WERI-Rb-1 (cell line): ENCODE measurements around the gene TENM3.

ENCODE experiments used
- DNase-seq: peaks from one replicate; pipeline ENCODE4 v3.0.0-alpha.2; 2020
- H3K27ac ChIP-seq: fragments of 250-450 bp; sonication (Bioruptor Pico); 2 replicates; pipeline ENCODE4 v1.5.1; 2020; ENCODE audit warnings: mild to moderate bottlenecking, moderate library complexity
- H3K27me3 ChIP-seq: fragments of 250-450 bp; sonication (Bioruptor Pico); 2 replicates; pipeline ENCODE4 v1.5.1; 2021; ENCODE audit warnings: mild to moderate bottlenecking, low read depth, moderate library complexity; ENCODE audit not compliant: insufficient read depth, severe bottlenecking
- H3K36me3 ChIP-seq: fragments of 250-450 bp; sonication (Bioruptor Pico); 2 replicates; pipeline ENCODE4 v1.5.1; 2020; ENCODE audit warnings: mild to moderate bottlenecking, moderate library complexity
- H3K4me3 ChIP-seq: 2 replicates; pipeline ENCODE4 v1.5.1; 2011; ENCODE audit warnings: low read depth, mild to moderate bottlenecking, control low read depth, low read length
- H3K9me3 ChIP-seq: fragments of 250-450 bp; sonication (Bioruptor Pico); 2 replicates; pipeline ENCODE4 v1.5.1; 2021; ENCODE audit warnings: mild to moderate bottlenecking, moderate library complexity; ENCODE audit not compliant: severe bottlenecking
- CTCF ChIP-seq: IDR thresholded peaks from 2 replicates; pipeline ENCODE4 v1.5.1; 2011; ENCODE audit warnings: low read depth, mild to moderate bottlenecking, control low read depth, inconsistent platforms, low read length

The TENM3 gene

GRCh38 chr4:182604161-182604622 is 361.0 kb downstream of the TENM3 start:
- Histone ChIP-seq H3K9me3 (no peaks in the 10 kb centered on the region), H3K27me3 (no peaks in the 10 kb centered on the region), H3K4me3 (no peak overlapping the region), H3K36me3 (no peaks in the 10 kb centered on the region), H3K27ac (no peak overlapping the region)
- no peak for DNase-seq
- TF ChIP-seq CTCF, result no peak

DNA sequence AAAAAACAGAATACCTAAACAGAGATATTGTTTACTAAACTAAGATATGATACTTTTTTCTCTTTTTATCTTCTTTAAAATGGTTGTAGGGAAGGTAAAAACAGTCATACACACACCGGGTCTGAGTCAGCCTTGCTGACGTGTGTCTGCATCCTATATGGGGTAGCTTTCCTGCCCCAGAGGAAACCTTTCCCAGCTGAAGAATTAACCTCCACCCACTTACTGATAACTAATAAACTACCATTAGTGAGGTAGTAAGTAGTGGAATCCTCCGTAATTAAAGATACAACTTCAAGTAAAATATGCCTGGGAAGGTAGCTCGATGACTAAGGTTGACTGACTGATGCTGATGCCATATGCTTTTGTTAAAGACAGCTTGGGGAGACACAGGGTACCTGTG is 361.8 kb downstream of the TENM3 start:
- no peaks in the 10 kb centered on the region for H3K27me3 ChIP-seq
- TF ChIP-seq CTCF, result no peak
- no peak overlapping the region for H3K27ac ChIP-seq
- H3K36me3 ChIP-seq, result no peaks in the 10 kb centered on the region
- no peak overlapping the region for H3K4me3 ChIP-seq
- H3K9me3 ChIP-seq, result no peaks in the 10 kb centered on the region
- DNase-seq, result no peak

GRCh38 chr4:182608525-182608924 is 365.3 kb downstream of the TENM3 start:
- H3K27me3 ChIP-seq, result no peaks in the 10 kb centered on the region
- no peak for TF ChIP-seq CTCF
- H3K27ac ChIP-seq, result no peak overlapping the region
- H3K36me3 ChIP-seq, result no peaks in the 10 kb centered on the region
- H3K9me3 ChIP-seq, result no peaks in the 10 kb centered on the region
- no peak overlapping the region for H3K4me3 ChIP-seq
- no peak for DNase-seq

DNA sequence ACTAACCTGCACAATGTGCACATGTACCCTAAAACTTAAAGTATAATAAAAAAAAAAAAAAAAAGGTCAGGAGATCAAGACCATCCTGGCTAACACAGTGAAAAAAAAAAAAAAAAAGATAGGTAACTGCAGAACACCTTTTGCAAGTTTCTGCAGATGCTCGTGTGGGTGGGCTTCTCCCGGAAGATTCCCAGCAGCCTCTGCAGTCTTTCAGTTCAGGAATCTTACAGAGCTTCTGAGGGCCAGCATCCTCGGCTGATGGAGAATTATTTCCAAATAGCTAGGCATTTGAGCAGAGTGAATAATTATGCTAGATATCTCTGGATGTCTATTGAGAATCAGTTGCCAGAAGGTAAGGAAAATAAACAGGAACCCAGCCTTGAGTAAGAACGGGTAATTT is 373.3 kb downstream of the TENM3 start:
- no peaks in the 10 kb centered on the region for H3K27me3 ChIP-seq
- no peaks in the 10 kb centered on the region for H3K9me3 ChIP-seq
- DNase-seq, result no peak
- H3K27ac ChIP-seq, result no peak overlapping the region
- H3K36me3 ChIP-seq, result no peaks in the 10 kb centered on the region
- no peak overlapping the region for H3K4me3 ChIP-seq
- no peak for TF ChIP-seq CTCF

GRCh38 chr4:182619660-182620059 is 376.5 kb downstream of the TENM3 start:
- no peaks in the 10 kb centered on the region for H3K27me3 ChIP-seq
- no peak overlapping the region for H3K27ac ChIP-seq
- no peak for TF ChIP-seq CTCF
- no peaks in the 10 kb centered on the region for H3K36me3 ChIP-seq
- H3K9me3 ChIP-seq, result no peaks in the 10 kb centered on the region
- no peak for DNase-seq
- H3K4me3 ChIP-seq, result no peak overlapping the region

GRCh38 chr4:182620111-182620980 is 377.1 kb downstream of the TENM3 start:
- TF ChIP-seq CTCF, result no peak
- H3K9me3 ChIP-seq, result no peaks in the 10 kb centered on the region
- no peak overlapping the region for H3K4me3 ChIP-seq
- no peak overlapping the region for H3K27ac ChIP-seq
- no peaks in the 10 kb centered on the region for H3K27me3 ChIP-seq
- no peaks in the 10 kb centered on the region for H3K36me3 ChIP-seq
- DNase-seq, result no peak
